Measurements from ENCODE around the gene ENTPD2. TPM values are rescaled to one million over a fixed set of nuclear protein-coding genes. Genes with fewer than 3 reads are reported as not detected.

ENTPD2 gene
- total RNA-seq, 2 donors from 2014 or later: 9.8 to 10.9 TPM

GRCh38 chr9:137021979-137022661 lies 31.7 kb downstream of the ENTPD2 start:
- H3K4me3 ChIP-seq: no peak overlapping the region
- intact Hi-C loops (cut with DNase I): no loop called here
- H3K27ac ChIP-seq: no peak overlapping the region
- DNase-seq (ENCODE audit: low spot score): no peak
- no peaks in the 10 kb centered on the region for H3K9me3 ChIP-seq
- no peaks in the 10 kb centered on the region for H3K36me3 ChIP-seq
- H3K4me1 ChIP-seq (replicated peaks): peaks cover 17% of the 10 kb centered on the region
- no peaks in the 10 kb centered on the region for H3K27me3 ChIP-seq (replicated peaks; ENCODE audit: insufficient read depth)
- TF ChIP-seq POLR2A (IDR thresholded peaks at IDR 0.05) (no peak), POLR2AphosphoS5 (IDR thresholded peaks at IDR 0.05) (no peak)
- TF ChIP-seq, protein P1, sequence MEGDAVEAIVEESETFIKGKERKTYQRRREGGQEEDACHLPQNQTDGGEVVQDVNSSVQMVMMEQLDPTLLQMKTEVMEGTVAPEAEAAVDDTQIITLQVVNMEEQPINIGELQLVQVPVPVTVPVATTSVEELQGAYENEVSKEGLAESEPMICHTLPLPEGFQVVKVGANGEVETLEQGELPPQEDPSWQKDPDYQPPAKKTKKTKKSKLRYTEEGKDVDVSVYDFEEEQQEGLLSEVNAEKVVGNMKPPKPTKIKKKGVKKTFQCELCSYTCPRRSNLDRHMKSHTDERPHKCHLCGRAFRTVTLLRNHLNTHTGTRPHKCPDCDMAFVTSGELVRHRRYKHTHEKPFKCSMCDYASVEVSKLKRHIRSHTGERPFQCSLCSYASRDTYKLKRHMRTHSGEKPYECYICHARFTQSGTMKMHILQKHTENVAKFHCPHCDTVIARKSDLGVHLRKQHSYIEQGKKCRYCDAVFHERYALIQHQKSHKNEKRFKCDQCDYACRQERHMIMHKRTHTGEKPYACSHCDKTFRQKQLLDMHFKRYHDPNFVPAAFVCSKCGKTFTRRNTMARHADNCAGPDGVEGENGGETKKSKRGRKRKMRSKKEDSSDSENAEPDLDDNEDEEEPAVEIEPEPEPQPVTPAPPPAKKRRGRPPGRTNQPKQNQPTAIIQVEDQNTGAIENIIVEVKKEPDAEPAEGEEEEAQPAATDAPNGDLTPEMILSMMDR (IDR thresholded peaks at IDR 0.05): no peak
- WGBS: 61% methylated on average over 30 of the region's 30 CpGs

DNA sequence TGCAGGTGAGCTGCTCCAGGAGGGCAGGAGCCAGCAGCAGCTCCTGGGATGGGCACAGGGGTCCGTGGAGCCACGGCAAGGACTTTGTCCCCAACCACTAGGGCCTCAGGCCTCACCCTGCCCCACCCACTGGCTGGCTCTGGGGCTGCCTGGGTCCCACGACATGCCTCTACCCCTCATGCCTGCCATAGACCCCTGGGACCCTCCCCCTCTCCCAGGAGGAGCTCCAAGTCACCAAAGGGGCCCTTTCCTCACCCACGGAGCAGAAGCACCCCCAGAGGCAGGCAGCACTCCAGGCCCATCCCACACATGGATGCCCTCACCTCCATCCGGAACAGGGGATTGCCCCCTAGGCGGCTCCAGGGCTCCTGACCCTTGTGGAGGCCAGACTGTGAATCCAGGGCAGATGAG lies 32.3 kb downstream of the ENTPD2 start:
- TF ChIP-seq POLR2A (IDR thresholded peaks at IDR 0.05): no peak
- TF ChIP-seq, protein P1 (IDR thresholded peaks at IDR 0.05): no peak
- no peak for TF ChIP-seq POLR2AphosphoS5 (IDR thresholded peaks at IDR 0.05)
- intact Hi-C loops (cut with DNase I): no loop called here
- DNase-seq (ENCODE audit: low spot score): no peak
- Histone ChIP-seq H3K27ac (no peak overlapping the region), H3K27me3 (replicated peaks; ENCODE audit: insufficient read depth) (no peaks in the 10 kb centered on the region), H3K4me1 (replicated peaks) (peaks cover 12% of the 10 kb centered on the region), H3K9me3 (no peaks in the 10 kb centered on the region), H3K36me3 (no peaks in the 10 kb centered on the region), H3K4me3 (no peak overlapping the region)
- 90% methylated on average over 3 of the region's 6 CpGs for WGBS

DNA sequence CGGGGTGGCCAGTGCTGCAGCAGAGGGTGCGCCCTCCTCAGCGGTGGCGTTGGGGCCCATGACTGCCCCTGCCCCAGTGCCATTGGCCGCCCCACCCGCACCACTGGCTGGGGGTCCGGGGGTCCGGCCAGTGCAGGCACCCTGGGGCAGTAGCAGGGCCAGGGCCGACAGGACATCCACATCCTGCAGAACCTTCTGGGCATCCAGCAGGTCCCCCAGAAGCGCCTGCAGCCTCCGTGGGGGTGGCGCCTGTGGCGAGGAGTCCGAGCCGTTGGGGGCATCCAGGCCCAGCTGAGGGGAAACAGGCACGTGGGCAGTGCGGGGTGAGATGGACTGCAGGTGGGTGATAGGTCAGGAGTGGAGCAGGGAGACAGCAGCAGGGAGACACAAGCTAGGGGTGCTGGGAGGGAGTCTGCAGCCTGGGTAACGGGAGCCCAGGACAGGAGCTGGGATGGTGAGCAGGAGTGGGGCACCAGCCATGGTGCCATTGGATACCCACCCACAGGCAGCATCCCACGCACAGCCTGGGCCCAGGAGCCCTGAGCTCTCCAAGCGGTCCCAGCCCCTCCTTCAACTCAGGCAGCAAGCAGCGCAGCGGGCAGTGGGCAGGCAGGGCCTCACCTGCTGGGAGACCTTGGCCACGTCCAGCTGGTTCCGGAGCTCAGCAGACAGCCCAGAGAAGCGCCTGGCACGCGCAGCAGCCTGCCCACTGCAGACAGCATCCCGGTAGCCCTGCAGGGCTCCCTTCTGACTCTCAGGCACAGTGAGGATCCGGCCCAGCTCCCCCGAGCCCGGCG lies 32.9 kb downstream of the ENTPD2 start:
- intact Hi-C loops (cut with DNase I): no loop called here
- no peaks in the 10 kb centered on the region for H3K27me3 ChIP-seq (replicated peaks; ENCODE audit: insufficient read depth)
- H3K36me3 ChIP-seq: no peaks in the 10 kb centered on the region
- WGBS: 96% methylated on average over 9 of the region's 32 CpGs
- H3K4me1 ChIP-seq (replicated peaks): peaks cover 6% of the 10 kb centered on the region
- no peak overlapping the region for H3K27ac ChIP-seq
- no peak for TF ChIP-seq POLR2A (IDR thresholded peaks at IDR 0.05)
- TF ChIP-seq, protein P1 (IDR thresholded peaks at IDR 0.05): no peak
- no peak for TF ChIP-seq POLR2AphosphoS5 (IDR thresholded peaks at IDR 0.05)
- H3K4me3 ChIP-seq: no peak overlapping the region
- no peaks in the 10 kb centered on the region for H3K9me3 ChIP-seq
- no peak for DNase-seq (ENCODE audit: low spot score)

DNA sequence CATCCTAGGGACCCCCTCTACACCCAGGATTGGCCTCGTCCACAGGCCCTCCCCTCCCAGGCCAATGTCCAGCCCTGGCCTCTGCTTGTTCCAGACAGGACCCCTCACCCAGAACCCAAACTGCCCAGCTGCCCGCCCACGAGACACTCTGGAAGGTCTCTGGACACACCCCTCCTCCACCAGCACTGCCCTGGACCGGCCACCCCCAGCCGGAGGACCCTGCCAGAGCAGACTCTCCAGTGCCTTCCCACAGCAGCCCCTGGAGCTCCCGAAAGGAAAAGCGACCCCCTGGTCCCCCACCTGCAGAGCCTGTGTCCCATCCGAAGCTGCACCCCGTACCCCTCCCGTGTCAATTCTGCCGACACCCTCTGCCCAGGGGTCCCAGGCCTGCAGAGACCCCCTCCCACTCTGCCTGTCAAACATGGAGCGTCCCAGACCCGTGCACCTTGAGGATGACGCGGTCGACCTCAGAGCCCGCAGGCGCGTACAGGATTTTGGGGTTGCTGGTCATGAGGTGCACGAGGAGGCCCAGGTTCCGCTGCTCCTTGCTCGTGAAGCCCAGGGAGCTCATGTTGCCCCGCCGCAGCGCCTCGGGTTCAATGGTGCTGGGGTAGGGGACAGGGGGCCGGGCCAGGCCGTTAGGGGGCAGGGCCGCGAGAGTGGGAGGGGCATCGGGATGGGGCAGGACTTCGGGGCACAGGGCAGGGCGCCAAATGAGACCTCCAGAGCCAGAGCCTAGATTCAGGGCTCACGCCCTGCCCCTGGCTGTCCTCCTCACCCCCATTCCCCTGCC lies 33.8 kb downstream of the ENTPD2 start:
- Histone ChIP-seq H3K4me3 (no peak overlapping the region), H3K4me1 (replicated peaks) (no peaks in the 10 kb centered on the region), H3K27ac (no peak overlapping the region), H3K27me3 (replicated peaks; ENCODE audit: insufficient read depth) (no peaks in the 10 kb centered on the region), H3K36me3 (no peaks in the 10 kb centered on the region), H3K9me3 (no peaks in the 10 kb centered on the region)
- TF ChIP-seq, protein P1 (IDR thresholded peaks at IDR 0.05): no peak
- TF ChIP-seq POLR2AphosphoS5 (IDR thresholded peaks at IDR 0.05) (no peak), POLR2A (IDR thresholded peaks at IDR 0.05) (no peak)
- intact Hi-C loops (cut with DNase I): no loop called here
- DNase-seq (ENCODE audit: low spot score): no peak
- WGBS: 92% methylated on average over 34 of the region's 34 CpGs
